ENCODE data around the gene SND1.

SND1 gene

GRCh38 chr7:127872122-127872521 lies 220.1 kb downstream of the SND1 start:
- H3K36me3 Mint-ChIP-seq: peaks cover 5% of the 10 kb centered on the region
- peaks cover 33% of the 10 kb centered on the region for H3K4me1 Mint-ChIP-seq
- DNase-seq (ENCODE audit: low spot score in 2 of 2) (no peak), ATAC-seq (no peak)
- no peaks in the 10 kb centered on the region for H3K9me3 Mint-ChIP-seq
- H3K27ac Mint-ChIP-seq: no peak overlapping the region
- H3K4me3 Mint-ChIP-seq: no peak overlapping the region

- H3K4me3 Mint-ChIP-seq: no peak overlapping the region
- DNase-seq (ENCODE audit: low spot score in 2 of 2) (no peak), ATAC-seq (no peak)
- peaks cover under 1% of the 10 kb centered on the region for H3K36me3 Mint-ChIP-seq
- H3K27ac Mint-ChIP-seq: no peak overlapping the region
- no peaks in the 10 kb centered on the region for H3K9me3 Mint-ChIP-seq
- H3K4me1 Mint-ChIP-seq: peaks cover 28% of the 10 kb centered on the region
Observed at GRCh38 chr7:127873151-127873550, 221.2 kb downstream of the SND1 start.

- H3K27ac Mint-ChIP-seq: no peak overlapping the region
- DNase-seq (ENCODE audit: low spot score in 2 of 2): no peak
- H3K4me3 Mint-ChIP-seq: no peak overlapping the region
- peaks cover 24% of the 10 kb centered on the region for H3K4me1 Mint-ChIP-seq
- H3K9me3 Mint-ChIP-seq: no peaks in the 10 kb centered on the region
- ATAC-seq: peak; percentile 97
- H3K36me3 Mint-ChIP-seq: no peaks in the 10 kb centered on the region
Observed at GRCh38 chr7:127873715-127874636, 222.0 kb downstream of the SND1 start.

GRCh38 chr7:127874951-127875608 lies 223.1 kb downstream of the SND1 start:
- Mint-ChIP-seq H3K36me3 (no peaks in the 10 kb centered on the region), H3K9me3 (no peaks in the 10 kb centered on the region), H3K4me1 (peaks cover 17% of the 10 kb centered on the region), H3K4me3 (no peak overlapping the region), H3K27ac (peak overlapping the region; percentile 71)
- ATAC-seq: no peak
- DNase-seq (ENCODE audit: low spot score in 2 of 2): no peak

- Mint-ChIP-seq H3K9me3 (no peaks in the 10 kb centered on the region), H3K27ac (no peak overlapping the region), H3K36me3 (no peaks in the 10 kb centered on the region), H3K4me1 (peaks cover 25% of the 10 kb centered on the region), H3K4me3 (no peak overlapping the region)
- DNase-seq (ENCODE audit: low spot score in 2 of 2): no peak
- ATAC-seq: no peak
Observed at GRCh38 chr7:127876393-127876792, 224.4 kb downstream of the SND1 start.

GRCh38 chr7:127877951-127878350 lies 226.0 kb downstream of the SND1 start:
- Mint-ChIP-seq H3K36me3 (no peaks in the 10 kb centered on the region), H3K4me1 (peaks cover 28% of the 10 kb centered on the region), H3K4me3 (no peak overlapping the region), H3K9me3 (no peaks in the 10 kb centered on the region), H3K27ac (no peak overlapping the region)
- ATAC-seq (no peak), DNase-seq (ENCODE audit: low spot score in 2 of 2) (no peak)

- no peak overlapping the region for H3K4me3 Mint-ChIP-seq
- DNase-seq (ENCODE audit: low spot score in 2 of 2): no peak
- peaks cover 22% of the 10 kb centered on the region for H3K4me1 Mint-ChIP-seq
- ATAC-seq: no peak
- H3K36me3 Mint-ChIP-seq: peaks cover 4% of the 10 kb centered on the region
- no peaks in the 10 kb centered on the region for H3K9me3 Mint-ChIP-seq
- no peak overlapping the region for H3K27ac Mint-ChIP-seq
Observed at GRCh38 chr7:127878791-127879190, 226.8 kb downstream of the SND1 start.

GRCh38 chr7:127879436-127879835 lies 227.4 kb downstream of the SND1 start:
- Mint-ChIP-seq H3K4me1 (peaks cover 17% of the 10 kb centered on the region), H3K9me3 (no peaks in the 10 kb centered on the region), H3K27ac (no peak overlapping the region), H3K36me3 (peaks cover 4% of the 10 kb centered on the region), H3K4me3 (no peak overlapping the region)
- no peak for DNase-seq (ENCODE audit: low spot score in 2 of 2)
- ATAC-seq: no peak

- Mint-ChIP-seq H3K4me1 (peaks cover 22% of the 10 kb centered on the region), H3K27ac (no peak overlapping the region), H3K4me3 (no peak overlapping the region), H3K9me3 (no peaks in the 10 kb centered on the region), H3K36me3 (peaks cover 4% of the 10 kb centered on the region)
- DNase-seq (ENCODE audit: low spot score in 2 of 2) (no peak), ATAC-seq (no peak)
Observed at GRCh38 chr7:127879942-127880341, 227.9 kb downstream of the SND1 start.

GRCh38 chr7:127880454-127880853 lies 228.5 kb downstream of the SND1 start:
- ATAC-seq: no peak
- DNase-seq (ENCODE audit: low spot score in 2 of 2): no peak
- H3K4me3 Mint-ChIP-seq: no peak overlapping the region
- H3K4me1 Mint-ChIP-seq: peaks cover 27% of the 10 kb centered on the region
- H3K27ac Mint-ChIP-seq: no peak overlapping the region
- H3K9me3 Mint-ChIP-seq: no peaks in the 10 kb centered on the region
- peaks cover 4% of the 10 kb centered on the region for H3K36me3 Mint-ChIP-seq

- no peak overlapping the region for H3K4me3 Mint-ChIP-seq
- peaks cover 33% of the 10 kb centered on the region for H3K4me1 Mint-ChIP-seq
Observed at GRCh38 chr7:127881564-127881963, 229.6 kb downstream of the SND1 start.

GRCh38 chr7:127882313-127882920 lies 230.4 kb downstream of the SND1 start:
- peaks cover 14% of the 10 kb centered on the region for H3K36me3 Mint-ChIP-seq
- DNase-seq (ENCODE audit: low spot score in 2 of 2): no peak
- no peak for ATAC-seq
- no peaks in the 10 kb centered on the region for H3K9me3 Mint-ChIP-seq
- no peak overlapping the region for H3K27ac Mint-ChIP-seq
- peaks cover 39% of the 10 kb centered on the region for H3K4me1 Mint-ChIP-seq
- H3K4me3 Mint-ChIP-seq: no peak overlapping the region

More at GRCh38 chr7:127881564-127881963, 229.6 kb downstream of the SND1 start:
- Mint-ChIP-seq H3K27ac (no peak overlapping the region), H3K9me3 (no peaks in the 10 kb centered on the region), H3K36me3 (peaks cover 6% of the 10 kb centered on the region)
- ATAC-seq (peak; percentile 77), DNase-seq (ENCODE audit: low spot score in 2 of 2) (no peak)

GRCh38 chr7:127884066-127884559 lies 232.1 kb downstream of the SND1 start:
- Mint-ChIP-seq H3K36me3 (peaks cover 31% of the 10 kb centered on the region), H3K4me1 (peaks cover 39% of the 10 kb centered on the region), H3K27ac (no peak overlapping the region), H3K4me3 (no peak overlapping the region), H3K9me3 (no peaks in the 10 kb centered on the region)
- DNase-seq (ENCODE audit: low spot score in 2 of 2) (no peak), ATAC-seq (no peak)

- Mint-ChIP-seq H3K4me3 (no peak overlapping the region), H3K36me3 (peaks cover 43% of the 10 kb centered on the region), H3K4me1 (peaks cover 49% of the 10 kb centered on the region), H3K9me3 (no peaks in the 10 kb centered on the region), H3K27ac (peak overlapping the region; percentile 20)
- no peak for ATAC-seq
- DNase-seq (ENCODE audit: low spot score in 2 of 2): no peak
Observed at GRCh38 chr7:127885222-127885772, 233.3 kb downstream of the SND1 start.

- H3K9me3 Mint-ChIP-seq: no peaks in the 10 kb centered on the region
- H3K36me3 Mint-ChIP-seq: peaks cover 48% of the 10 kb centered on the region
- no peak overlapping the region for H3K4me3 Mint-ChIP-seq
- ATAC-seq (no peak), DNase-seq (ENCODE audit: low spot score in 2 of 2) (no peak)
- H3K4me1 Mint-ChIP-seq: peaks cover 46% of the 10 kb centered on the region
- peak overlapping the region; percentile 20 for H3K27ac Mint-ChIP-seq
Observed at GRCh38 chr7:127885843-127886242, 233.8 kb downstream of the SND1 start.
